OCI-LY1 (cell line): ENCODE results near the gene CWF19L2.

Experiments
- H2AFZ ChIP-seq: fragments of 200-600 bp; sonication (generic), shearing (Covaris generic); 2 replicates; pipeline ENCODE4 v1.6.0; 2014; ENCODE audit warnings: antibody characterized with exemption, mild to moderate bottlenecking, low read length
- H3F3A ChIP-seq: fragments of 200-600 bp; sonication (generic), shearing (Covaris generic); 2 replicates; pipeline ENCODE4 v1.6.0; 2014; ENCODE audit warnings: mild to moderate bottlenecking, antibody characterized with exemption, low read length, moderate library complexity; ENCODE audit not compliant: insufficient read depth
- H3K27ac ChIP-seq: fragments of 200-600 bp; sonication (generic); 2 replicates; pipeline ENCODE4 v1.5.1; 2014; ENCODE audit warnings: low read length, mixed run types, mild to moderate bottlenecking, low read depth; ENCODE audit not compliant: poor library complexity, severe bottlenecking
- H3K27me3 ChIP-seq: fragments of 200-600 bp; sonication (generic); 2 replicates; pipeline ENCODE4 v1.6.0; 2014; ENCODE audit warnings: antibody characterized with exemption, mild to moderate bottlenecking, low read length, moderate library complexity; ENCODE audit not compliant: insufficient read depth
- H3K36me3 ChIP-seq: fragments of 200-600 bp; sonication (generic); 2 replicates; pipeline ENCODE4 v1.6.1; 2014; ENCODE audit warnings: mild to moderate bottlenecking, antibody characterized with exemption, low read length, moderate library complexity, mixed read lengths; ENCODE audit not compliant: insufficient read depth
- H3K4me1 ChIP-seq: fragments of 200-600 bp; sonication (generic); 2 replicates; pipeline ENCODE4 v1.5.1; 2014; ENCODE audit warnings: mild to moderate bottlenecking, low read length, moderate library complexity; ENCODE audit not compliant: insufficient read depth, severe bottlenecking
- H3K4me2 ChIP-seq: fragments of 200-600 bp; sonication (generic), shearing (Covaris generic); 2 replicates; pipeline ENCODE4 v1.6.1; 2014; ENCODE audit warnings: low read length
- H3K4me3 ChIP-seq: fragments of 200-600 bp; sonication (generic); 2 replicates; pipeline ENCODE4 v1.5.1; 2014; ENCODE audit warnings: low read length, low read depth, mild to moderate bottlenecking, mixed read lengths; ENCODE audit not compliant: poor library complexity, severe bottlenecking
- H3K79me2 ChIP-seq: fragments of 200-600 bp; shearing (Covaris generic); 2 replicates; pipeline ENCODE4 v1.6.1; 2016; ENCODE audit warnings: mixed run types, low read length, mixed read lengths; ENCODE audit not compliant: insufficient read depth
- H3K9ac ChIP-seq: fragments of 200-600 bp; sonication (generic), shearing (Covaris generic); 2 replicates; pipeline ENCODE4 v1.6.1; 2014; ENCODE audit warnings: mild to moderate bottlenecking, low read length, mixed read lengths
- H3K9me2 ChIP-seq: fragments of 200-600 bp; sonication (generic), shearing (Covaris generic); 2 replicates; pipeline ENCODE4 v1.6.1; 2014; ENCODE audit warnings: low read depth, mild to moderate bottlenecking, low read length, mixed read lengths
- H3K9me3 ChIP-seq: fragments of 200-600 bp; shearing (Covaris generic); 2 replicates; pipeline ENCODE4 v1.6.1; 2014; ENCODE audit warnings: low read length, mixed read lengths
- H4K20me1 ChIP-seq: fragments of 200-600 bp; sonication (generic), shearing (Covaris generic); 2 replicates; pipeline ENCODE4 v1.6.0; 2016; ENCODE audit warnings: mild to moderate bottlenecking, low read length; ENCODE audit not compliant: insufficient read depth
- CTCF ChIP-seq: fragments of 200-600 bp; sonication (generic), shearing (Covaris generic); IDR thresholded peaks from 2 replicates; pipeline ENCODE4 v1.5.1; 2017; ENCODE audit warnings: mild to moderate bottlenecking, antibody characterized with exemption, low read length, moderate library complexity, mixed read lengths
- EZH2 ChIP-seq: fragments of 200-600 bp; sonication (generic), shearing (Covaris generic); IDR thresholded peaks from 2 replicates; pipeline ENCODE4 v1.8.0; 2017; ENCODE audit warnings: borderline replicate concordance, mixed run types, mild to moderate bottlenecking, antibody characterized with exemption, low read length, moderate library complexity, mixed read lengths

The CWF19L2 gene

DNA sequence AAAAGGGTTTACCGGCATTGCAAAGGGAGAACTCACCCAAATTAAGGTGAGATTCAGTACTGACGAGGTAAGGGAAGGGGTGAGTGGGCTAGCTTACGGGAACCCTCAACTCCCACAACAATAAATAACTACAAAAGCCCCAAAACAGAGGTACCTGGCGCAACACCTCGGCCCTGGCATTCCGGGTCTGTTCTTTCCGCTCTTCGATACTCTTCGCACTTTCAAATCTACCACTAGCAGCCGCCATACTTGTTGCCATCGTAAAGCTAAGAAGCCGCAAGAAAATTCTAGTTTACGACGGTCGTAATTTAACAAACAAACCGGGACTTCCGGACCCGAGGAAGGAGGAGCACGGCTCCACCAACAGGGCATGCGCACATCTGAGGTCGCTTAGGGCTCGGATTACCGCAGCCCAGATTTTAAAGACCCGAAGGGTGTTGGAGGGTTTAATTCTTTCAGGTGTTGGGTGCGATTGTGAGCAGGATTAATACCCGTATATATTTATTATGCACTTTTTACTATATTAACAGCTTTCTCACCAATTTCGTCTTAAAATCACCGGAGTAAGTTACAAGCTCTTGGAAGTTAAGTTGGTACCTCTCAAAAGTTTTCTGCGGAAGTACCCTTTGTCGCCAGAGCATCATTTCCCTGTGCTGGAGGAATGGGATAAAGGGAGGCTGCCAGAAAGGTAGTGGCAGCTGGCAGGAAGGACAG lies at the start of gene CWF19L2:
CWF19L2 (minus strand) TSS at position 268 of the 714 bp plus-strand sequence; CDS start at position 259, 9 bp downstream.
- peak within 1 kb of the TSS; percentile 96 for H3K4me2 ChIP-seq
- H3K9me3 ChIP-seq: no peaks in the 10 kb centered on the region
- peak within 1 kb of the TSS; percentile 84 for H3K4me3 ChIP-seq
- H3K27me3 ChIP-seq: no peaks in the 10 kb centered on the region
- H3F3A ChIP-seq: no peaks in the 10 kb centered on the region
- H2AFZ ChIP-seq: peak within 1 kb of the TSS; percentile 50; the same call in 1 of the 2 replicates
- H3K9ac ChIP-seq: peak within 1 kb of the TSS; percentile 84
- peaks cover 25% of the 10 kb centered on the region for H3K79me2 ChIP-seq
- H3K27ac ChIP-seq: peak within 1 kb of the TSS; percentile 73
- H4K20me1 ChIP-seq: no peaks in the 10 kb centered on the region
- H3K9me2 ChIP-seq: no peaks in the 10 kb centered on the region
- no peak for TF ChIP-seq EZH2
- TF ChIP-seq CTCF: no peak
- peaks cover 25% of the 10 kb centered on the region for H3K4me1 ChIP-seq
- H3K36me3 ChIP-seq: peaks cover 17% of the 10 kb centered on the region

DNA sequence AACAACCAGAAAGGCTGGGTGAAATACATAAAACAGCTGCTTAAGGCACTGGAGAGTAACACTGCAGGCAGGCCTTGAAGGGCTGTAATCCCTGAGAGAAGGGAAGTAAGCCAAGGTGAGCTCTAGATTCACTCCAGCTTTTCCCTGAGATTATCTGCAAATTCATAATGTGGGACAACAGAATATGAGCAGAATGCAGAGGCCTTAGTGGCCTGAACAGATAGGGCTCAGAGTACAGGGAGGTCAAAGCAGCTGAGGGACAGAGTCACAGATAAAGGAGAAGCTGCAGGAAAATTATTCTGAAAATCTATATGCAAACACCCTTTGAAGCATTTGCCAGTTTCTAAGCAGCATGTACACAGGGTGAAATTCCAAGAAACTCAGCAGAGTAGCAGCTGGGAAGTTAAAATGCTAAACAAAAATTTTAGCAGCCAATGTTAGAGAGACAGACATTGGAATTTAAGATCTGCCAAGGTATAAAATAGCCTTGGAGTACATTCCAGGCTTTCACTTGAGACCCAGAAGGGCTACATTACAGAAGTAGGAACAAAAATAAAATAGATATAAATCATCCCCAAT lies 48.1 kb upstream of the CWF19L2 start:
- Histone ChIP-seq H3K9ac (no peak overlapping the region), H3K9me3 (peaks cover 8% of the 10 kb centered on the region; the same call in 1 of the 2 replicates), H3K4me1 (no peaks in the 10 kb centered on the region), H2AFZ (no peak overlapping the region), H3K27ac (no peak overlapping the region), H3K27me3 (no peaks in the 10 kb centered on the region), H3K9me2 (no peaks in the 10 kb centered on the region), H3K4me3 (no peak overlapping the region), H3K36me3 (peaks cover 38% of the 10 kb centered on the region), H3F3A (no peaks in the 10 kb centered on the region), H4K20me1 (no peaks in the 10 kb centered on the region), H3K4me2 (no peak overlapping the region), H3K79me2 (no peaks in the 10 kb centered on the region)
- no peak for TF ChIP-seq CTCF
- TF ChIP-seq EZH2: no peak

DNA sequence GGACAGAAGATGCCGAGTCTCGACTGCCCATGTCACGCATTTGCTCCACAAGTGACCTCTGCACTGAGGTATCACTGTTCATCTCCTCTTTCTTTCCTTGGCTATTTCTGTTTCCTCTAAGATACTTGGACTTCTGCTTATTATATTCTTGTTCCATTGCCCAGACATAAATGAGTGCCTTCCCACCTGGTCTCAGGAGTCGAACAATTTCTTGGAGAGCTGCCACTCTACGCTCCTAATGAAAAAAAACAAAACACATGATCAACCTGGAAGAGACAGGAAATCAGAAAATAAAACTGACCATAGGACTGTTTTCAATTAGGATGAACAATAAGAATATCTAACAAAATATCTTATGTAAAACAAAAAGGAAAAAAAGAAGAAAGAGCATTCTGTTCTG lies 47.4 kb upstream of the CWF19L2 start:
- no peaks in the 10 kb centered on the region for H3K79me2 ChIP-seq
- H2AFZ ChIP-seq: no peak overlapping the region
- H3K9ac ChIP-seq: no peak overlapping the region
- no peak for TF ChIP-seq CTCF
- no peak for TF ChIP-seq EZH2
- no peaks in the 10 kb centered on the region for H3K4me1 ChIP-seq
- no peaks in the 10 kb centered on the region for H4K20me1 ChIP-seq
- no peaks in the 10 kb centered on the region for H3K27me3 ChIP-seq
- no peak overlapping the region for H3K4me3 ChIP-seq
- H3K27ac ChIP-seq: no peak overlapping the region
- H3F3A ChIP-seq: no peaks in the 10 kb centered on the region
- no peak overlapping the region for H3K4me2 ChIP-seq
- H3K36me3 ChIP-seq: peaks cover 38% of the 10 kb centered on the region
- no peaks in the 10 kb centered on the region for H3K9me2 ChIP-seq
- peaks cover 8% of the 10 kb centered on the region; the same call in 1 of the 2 replicates for H3K9me3 ChIP-seq
